ENCODE measurements around the gene NUBP2.

The NUBP2 gene

DNA sequence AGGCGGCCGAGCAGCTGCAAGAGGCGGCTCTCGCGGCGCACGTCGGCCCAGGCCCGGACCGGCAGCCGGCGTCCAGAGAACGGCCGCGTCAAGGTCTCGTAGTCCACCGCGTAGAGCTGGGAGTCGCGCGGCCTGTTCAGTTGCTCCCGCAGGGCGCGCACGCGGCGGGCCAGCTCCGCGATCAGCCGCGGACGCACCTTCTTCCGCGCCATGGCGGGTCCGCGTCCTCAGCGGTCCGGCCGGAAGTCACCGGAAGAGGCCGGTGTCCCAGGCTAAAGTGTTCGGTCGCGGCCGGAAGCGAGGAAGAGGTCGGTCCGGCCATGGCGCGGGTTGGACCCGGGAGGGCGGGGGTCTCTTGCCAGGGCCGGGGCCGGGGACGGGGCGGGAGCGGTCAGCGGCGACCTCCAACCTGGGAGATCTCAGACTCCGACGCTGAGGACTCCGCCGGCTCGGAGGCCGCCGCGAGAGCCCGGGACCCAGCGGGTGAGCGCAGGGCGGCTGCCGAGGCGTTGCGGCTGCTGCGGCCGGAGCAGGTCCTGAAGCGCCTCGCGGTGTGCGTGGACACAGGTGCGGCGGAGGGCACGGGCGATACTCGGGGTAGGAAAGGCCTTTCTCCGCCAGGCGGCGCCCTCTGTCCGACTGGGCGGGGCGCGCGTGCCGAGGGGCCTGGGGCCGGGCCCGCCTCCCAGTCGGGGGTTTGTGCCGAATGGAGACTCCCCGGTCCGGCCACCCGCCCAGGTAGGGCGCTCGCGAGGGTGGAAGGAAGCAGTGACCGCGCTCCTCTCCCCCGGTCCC, 9.7 kb upstream of the NUBP2 start, which contains the start of gene MRPS34:
Gene MRPS34, minus strand, starts transcription at position 227 of the 795 bp plus-strand sequence. Its CDS starts 15 bp downstream, at position 212.
- DNase-seq = peak; percentile 84

DNA sequence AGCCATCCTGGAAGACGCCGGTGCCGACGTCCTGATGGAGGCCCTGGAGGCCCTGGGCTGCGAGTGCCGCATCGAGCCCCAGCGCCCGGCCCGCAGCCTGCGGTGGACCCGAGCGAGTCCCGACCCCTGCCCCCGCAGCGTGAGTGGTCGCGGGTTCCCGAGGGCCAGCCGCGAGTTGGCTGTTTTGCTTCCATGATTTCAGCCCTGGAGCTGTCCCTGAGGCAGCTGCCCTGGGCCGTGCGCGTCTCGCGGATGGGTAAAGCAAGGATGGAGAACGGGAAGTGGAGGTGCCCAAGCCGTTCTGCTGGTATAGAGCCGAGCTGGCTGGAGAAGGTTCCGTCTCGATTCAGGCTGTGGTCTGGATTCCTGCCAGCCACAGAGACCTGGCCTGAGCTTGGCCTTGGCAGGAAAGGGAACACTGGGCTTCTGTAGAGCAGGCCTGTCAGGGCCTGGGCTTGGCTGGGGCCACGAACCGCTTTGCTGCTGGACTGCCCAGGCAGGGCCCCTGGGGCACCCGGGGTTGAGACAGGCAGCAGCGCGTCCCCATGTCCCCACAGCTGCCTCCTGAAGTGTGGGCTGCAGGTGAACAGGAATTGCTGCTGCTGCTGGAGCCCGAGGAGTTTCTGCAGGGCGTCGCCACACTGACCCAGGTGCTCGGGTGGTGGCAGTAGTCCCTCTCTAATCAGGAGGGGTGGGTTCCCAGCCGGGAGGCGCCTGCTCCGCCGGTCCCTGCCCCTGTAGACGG, 8.9 kb upstream of the NUBP2 start:
- peak; percentile 39 for DNase-seq

DNA sequence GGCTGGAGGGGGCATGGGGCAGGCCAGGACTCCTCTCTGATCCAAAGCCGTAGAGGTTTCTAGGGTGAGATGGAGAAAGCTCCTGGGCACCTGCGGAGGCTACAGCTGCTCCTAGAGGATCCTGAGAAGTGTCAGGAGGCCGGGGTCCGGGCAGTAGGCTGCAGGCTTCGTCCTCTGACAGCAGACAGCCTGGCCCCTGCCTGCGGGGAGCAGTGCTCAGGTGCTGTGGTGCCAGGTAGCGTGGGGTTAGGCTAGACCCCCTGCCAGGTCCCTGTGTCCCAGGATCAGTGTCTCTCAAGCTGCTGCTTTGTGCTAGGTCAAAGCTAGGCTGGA, 8.3 kb upstream of the NUBP2 start:
- DNase-seq = no peak

DNA sequence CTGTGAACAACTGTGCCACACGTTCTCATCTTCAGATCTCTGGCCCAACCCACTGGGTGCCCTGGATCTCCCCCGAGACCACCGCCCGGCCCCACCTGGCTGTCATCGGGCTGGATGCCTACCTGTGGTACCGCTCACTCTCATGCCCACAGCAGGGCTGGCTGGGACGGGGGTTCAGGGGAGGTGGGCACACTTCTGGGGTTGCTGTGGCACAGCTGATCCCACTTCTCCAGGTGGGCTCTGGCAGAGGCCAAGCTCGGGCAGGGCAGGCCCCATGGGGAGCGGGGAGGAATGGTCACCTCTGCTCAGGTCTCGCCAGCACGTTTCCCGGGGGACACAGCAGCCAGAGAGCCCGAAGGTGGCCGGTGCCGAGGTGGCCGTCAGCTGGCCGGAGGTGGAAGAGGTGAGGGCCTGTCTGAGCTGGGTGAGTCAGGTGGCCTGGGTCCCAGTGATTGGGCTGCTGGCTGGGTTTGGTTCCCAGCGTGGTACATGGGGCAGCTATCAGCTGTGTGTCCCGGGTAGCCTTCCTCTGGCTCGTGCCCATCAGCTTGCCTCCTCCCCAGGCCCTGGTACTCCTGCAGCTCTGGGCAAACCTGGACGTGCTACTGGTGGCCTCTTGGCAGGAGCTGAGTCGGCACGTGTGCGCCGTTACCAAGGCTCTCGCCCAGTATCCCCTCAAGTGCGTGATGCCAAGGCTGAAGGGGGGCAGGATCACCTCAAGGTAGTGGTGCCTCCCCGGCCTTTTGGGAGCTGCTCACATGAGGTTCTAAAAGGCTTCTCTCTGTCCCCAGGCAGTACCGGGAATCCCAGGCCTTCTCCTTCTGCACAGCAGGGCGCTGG, 7.5 kb upstream of the NUBP2 start:
- DNase-seq = no peak

DNA sequence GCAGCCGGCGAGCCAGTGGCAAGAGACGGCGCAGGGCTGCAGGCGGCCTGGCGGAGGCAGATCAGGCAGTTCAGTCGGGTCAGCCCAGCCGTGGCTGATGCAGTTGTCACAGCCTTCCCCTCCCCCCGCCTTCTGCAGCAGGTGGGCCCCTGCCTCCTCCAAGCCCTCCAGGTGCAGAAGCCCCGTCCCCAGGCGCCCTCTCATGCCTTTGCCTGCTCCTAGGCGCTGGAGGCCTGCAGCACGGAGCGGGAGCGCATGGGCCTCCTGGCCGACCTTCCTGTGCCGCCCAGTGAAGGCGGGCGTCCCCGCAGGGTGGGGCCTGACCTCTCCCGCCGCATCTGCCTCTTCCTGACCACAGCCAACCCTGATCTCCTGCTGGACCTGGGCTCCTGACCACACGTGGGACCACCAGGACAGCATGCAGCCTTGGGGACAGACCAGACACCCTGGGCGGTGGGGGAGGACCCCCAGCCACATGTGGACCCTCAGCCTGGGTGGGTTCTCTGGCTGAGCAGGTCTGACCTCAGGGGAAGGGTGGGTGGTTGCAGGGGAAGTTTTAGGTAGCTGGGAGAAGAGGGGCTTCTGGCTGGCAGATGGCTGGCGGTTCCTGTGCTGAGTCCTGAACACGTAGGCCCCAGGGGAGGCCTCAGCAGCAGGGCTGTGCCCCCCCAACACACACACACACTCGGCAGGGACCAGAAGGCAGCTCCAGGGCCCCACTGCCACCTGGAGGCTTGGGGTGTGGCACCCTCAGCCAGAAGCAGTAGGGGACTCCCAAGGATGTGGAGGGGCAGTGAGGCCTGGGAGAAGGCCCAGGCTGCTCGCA, 6.7 kb upstream of the NUBP2 start:
- DNase-seq = no peak

DNA sequence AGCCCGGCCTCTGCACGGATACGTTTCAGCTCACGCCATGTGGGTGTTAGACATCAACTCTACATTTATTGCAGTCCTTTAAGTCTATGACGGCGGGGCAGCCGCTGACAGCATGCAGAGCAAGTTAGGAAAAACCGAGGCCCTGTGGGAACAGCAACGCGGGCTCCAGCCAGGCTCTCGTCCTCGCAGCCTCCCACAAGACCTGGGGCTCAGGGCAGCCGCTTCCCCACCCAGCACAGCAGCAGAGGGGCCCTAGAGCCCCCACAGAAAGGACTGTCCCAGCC, 6.1 kb upstream of the NUBP2 start:
- DNase-seq = no peak

DNA sequence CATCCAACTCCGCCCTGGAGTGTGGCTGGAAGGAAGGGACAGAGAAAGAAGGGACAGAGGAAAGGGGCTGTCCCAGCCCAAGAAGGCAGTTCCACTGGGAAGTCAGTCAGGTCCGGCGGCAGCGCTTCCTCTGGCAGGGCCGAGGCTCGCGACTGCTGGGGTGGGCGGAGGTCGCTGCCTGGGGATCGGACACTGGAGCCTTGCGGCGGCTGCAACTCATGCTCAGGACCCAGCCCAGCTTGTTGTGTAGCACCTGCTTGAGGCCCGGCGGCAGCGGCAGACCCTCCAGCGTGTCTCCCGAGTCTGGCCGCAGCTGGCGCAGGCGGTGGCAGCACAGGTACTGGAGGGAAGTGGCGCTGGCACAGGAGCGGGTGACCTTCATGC, 5.8 kb upstream of the NUBP2 start:
- DNase-seq = no peak

DNA sequence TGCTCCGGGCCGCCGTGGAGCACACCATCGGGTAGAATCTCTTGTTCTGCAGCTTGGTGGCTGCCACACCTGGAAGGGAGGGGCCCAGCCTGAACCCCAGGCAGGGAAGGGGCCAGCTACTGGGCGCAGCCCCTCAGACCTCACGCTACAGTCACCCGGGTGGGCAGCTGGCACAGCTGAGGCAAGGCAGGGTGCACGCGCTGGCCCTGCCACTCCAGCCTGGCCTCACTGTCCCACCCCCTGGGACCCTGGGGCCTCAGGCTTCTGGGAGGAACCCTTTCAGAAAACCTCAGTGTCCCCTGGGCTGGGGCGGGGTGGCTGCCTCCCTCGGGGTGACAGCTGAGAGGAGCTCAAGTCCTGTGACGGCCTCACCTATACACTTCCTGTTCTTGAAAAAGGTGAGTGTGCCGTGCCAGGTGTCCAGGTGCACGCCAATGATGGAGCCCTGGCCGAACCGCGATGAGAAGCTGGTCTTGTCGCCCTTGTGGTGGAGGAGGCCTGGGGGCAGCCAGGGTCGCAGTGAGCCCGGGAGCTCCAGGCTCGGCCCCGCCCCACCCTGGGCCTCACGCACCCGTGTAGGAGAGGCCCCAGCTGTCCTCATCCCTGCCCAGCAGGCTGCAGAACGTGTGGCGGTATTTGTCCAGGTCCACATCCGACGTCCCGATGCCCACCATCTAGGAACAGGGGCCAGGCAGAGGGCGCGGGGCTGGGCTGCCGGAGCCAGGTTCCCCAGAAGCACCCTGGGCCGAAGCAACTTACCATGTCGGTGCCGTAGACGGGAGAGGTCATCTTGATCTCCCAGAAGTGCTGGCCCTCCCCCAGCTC, 5.2 kb upstream of the NUBP2 start:
- DNase-seq = no peak

DNA sequence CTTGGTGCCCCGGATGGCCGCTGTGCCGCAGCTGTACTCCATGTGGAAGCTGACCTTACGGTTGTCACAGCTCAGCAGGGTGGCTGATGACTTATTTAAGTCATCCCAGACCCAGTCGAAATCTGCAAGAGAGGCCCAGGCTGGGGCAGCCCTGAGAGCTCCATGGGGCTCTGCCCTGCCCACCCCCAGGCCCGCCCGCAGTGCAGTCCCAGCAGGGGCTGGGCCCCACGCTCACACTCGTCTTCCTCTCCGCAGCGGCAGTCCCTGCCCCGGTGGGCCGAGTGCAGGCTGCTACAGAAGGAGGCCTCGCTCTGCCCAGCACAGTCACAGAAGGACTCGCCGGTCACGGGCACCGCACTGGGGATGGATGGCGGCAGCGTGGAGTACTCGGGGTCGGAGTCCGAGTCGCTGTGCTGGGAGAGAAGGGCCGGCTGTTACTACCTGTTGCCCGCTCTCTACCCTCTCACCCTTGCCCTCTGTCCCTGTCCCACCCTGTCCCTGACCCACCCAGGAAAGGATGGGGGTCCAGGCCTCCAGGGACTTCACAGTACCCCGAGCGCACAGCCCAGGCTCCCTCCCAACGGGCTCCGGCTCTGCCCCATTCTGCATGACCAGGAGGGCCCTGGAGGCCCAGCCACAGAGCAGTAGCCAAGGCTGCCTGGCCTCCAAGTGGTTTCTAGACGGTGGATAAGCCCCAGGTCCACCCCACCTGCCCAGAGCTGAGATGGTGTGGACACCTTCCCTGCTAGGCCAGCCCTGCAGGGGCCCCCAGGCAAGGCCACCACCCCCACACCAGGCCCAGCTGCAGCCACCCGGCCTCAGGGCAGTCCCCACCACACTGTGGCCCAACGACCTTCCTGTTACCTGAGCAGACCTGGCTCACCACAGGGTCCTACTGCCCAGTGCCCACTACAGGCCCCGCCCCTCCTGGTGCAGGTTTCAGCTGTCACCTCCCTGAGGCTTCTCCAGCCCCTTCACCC, 4.3 kb upstream of the NUBP2 start:
- no peak for DNase-seq

DNA sequence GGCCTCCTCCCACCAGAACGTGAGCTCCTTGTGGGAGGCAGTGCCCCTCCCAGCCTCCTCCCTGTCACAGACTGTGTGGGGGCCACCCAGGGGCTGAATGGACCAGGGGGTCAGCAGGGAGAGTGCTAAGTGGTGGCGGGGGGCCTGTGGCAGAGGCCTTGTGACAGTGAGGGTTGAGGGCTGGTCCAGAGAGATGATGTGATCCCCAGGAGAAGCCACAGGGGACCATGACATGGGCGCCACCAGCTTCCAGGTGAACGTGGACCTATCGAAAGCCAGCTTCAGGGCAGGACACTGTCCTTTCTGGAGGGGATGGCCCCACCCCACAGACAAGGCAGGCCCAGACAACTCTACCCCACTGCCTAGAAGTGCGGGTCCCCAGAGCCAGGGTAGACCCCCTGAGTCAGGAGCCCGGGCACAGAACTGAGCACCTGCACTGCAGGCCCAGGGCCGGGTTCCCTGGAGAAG, 3.5 kb upstream of the NUBP2 start:
- DNase-seq = no peak

DNA sequence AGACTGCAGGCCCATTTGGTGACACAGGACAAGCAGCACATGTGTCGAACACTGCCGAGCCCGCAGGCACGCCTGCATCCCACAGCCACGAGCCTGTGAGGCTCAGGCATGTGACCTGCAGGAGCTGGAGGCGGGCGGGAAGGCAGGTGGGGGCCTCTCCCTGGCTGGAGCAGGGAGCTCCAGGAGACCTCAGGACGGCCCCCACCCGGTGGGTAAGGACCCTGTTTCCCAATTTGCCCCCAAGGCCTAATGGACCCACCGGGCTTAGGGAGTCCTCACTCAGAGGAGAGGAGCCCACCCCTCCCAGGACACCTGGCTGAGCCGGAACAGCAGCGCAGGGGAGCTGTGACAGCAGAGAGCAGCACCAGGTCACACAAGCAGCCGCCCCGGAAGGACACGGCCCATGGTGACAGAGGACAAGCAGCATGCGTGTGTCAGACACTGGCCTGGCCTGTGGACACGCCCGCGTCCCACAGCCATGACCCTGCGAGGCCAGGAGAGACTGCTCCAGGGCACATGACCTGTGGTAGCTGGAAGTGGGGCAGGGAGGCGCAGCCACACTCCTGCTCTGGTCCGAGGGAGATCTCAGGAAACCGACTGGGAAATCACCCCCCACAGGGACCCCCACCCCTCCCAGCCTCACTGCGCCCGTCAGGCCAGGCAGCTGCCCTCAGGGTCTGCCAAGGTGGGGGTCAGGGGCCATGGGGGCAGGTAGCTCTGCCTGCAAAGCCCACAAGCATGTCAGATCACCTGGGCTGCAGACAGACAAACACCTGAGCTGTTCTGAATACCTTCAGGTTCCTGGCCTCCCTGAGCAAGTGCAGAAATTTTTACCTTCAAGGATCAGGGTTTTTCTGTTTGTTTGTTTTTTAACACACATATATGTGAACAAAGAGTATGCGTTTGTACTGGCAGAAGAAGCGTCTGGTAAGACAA, 2.8 kb upstream of the NUBP2 start:
- DNase-seq = no peak

DNA sequence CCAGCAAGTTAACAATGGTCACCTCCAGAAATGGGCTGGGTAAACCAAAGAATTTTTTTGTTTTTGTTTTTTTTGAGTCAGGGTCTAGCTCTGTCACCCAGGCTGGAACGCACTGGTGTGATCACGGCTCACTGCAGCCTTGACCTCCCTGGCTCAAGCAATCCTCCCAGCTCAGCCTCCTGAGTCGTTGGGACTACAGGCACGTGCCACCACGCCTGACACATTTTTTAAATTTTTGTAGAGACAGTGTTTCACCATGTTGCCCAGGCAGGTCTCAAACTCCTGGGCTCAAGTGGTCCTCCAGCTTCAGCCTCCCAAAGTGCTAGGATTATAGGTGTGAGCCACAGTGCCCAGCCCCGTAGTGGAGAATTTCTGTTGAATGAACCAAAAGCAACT, 2.1 kb upstream of the NUBP2 start:
- DNase-seq = no peak

DNA sequence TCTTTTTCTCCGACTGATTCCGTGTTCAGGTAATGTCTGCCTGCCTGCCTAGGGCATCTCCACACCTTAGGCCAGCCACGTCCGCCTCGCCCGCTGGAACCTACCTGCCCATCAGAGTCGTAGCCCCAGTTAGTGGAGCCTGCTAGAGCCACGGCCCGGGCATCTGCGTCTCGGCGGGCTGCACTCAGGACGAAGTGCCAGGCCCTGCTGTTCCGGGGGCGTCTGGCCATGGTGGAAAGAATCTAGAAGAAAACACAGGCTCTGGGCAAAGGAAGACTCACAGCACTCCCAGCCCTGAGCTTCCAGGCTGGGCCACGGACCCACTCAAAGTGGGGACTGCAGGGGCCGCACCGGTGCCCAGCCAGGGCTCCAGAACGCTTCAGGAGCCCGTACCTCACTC, 1.5 kb upstream of the NUBP2 start:
- DNase-seq = no peak

DNA sequence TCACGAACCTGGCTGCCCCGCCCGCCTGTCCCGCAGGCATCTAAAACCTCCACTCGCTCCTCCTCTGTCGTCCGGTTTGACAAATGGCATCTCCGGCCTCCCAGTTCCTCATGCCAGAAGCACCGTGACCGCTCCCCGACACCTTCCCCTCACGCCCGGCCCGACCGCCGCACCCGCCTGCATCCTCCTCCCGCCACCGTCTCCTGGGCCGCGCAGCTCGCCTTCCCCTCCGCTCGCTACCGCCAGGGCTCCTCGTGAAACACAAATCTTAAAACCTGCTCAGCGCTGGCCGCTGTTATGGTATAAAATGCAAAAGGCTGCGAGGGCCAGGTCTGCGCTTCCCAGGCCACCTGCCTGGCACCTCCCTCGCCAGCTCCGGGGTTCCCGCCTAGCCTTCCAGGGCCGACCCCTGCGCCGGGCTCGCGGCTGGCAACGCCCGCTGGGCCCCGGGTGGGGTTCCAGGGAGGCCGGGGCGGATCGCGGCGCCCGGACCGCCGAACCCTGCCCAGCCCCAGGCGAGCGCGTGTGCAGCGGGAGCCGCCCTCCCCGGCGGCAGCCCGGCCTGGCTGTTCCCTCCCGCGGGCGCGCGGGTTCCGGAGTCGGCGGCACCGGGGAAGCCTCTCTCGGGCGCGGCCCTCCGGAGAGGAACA, 877 bp upstream of the NUBP2 start:
- peak; percentile 41 for DNase-seq

DNA sequence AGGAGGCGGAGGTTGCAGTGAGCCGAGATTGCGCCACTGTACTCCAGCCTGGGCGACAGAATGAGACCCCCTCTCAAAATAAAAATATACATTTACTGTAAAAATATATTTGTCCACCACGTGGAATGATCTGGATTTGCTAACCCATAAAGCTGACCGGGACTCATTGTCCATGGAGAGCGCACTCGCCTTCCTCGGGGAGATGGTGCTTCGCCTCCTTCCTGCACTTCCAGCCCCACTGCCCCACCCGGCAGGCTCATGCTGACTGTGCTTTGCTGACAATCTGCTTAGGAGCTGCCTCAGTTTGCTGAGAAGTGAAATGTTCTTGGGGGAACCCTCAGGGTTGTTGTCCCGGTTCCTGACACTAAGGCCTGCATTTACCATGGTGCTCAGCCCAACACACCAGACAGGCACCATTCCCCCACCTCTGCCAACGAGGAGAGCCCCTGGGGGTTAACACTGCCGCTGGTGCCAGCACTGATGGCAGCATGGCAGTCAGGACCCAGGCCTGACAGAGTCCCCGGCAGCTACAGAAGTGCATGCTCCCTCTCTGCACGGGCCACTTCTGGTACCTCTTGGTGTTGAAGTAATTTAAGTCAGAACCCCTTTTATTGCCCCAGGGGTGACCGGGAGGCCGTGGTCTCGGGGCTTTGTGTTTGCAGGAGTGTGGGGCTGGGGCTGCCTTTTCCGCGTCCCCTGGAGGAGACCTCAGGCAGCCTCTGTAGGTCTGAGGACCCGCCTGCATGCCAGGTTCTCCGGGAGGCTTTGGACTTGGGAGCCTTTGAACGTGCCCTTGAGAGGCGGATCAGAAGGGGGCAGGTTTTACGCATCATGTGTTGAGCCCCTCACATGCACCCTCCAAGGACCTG, 2.5 kb downstream of the NUBP2 start:
- no peak for DNase-seq

DNA sequence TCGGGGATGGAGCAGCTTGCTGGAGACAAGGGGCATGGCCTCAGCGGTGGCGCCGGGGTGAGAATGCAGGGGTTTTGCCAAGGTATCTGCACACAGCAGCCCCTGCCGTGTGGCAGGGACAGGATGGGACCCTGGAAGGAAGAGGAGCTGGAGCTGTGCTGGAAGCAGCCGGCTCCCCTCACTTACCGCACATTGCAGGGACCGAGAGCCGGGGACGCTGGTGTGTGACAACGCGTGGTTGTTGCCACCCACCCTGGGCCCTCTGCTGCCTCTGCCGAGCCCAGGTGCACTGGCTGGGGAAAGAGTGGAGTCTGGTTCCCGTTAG, 3.0 kb downstream of the NUBP2 start:
- DNase-seq = no peak

DNA sequence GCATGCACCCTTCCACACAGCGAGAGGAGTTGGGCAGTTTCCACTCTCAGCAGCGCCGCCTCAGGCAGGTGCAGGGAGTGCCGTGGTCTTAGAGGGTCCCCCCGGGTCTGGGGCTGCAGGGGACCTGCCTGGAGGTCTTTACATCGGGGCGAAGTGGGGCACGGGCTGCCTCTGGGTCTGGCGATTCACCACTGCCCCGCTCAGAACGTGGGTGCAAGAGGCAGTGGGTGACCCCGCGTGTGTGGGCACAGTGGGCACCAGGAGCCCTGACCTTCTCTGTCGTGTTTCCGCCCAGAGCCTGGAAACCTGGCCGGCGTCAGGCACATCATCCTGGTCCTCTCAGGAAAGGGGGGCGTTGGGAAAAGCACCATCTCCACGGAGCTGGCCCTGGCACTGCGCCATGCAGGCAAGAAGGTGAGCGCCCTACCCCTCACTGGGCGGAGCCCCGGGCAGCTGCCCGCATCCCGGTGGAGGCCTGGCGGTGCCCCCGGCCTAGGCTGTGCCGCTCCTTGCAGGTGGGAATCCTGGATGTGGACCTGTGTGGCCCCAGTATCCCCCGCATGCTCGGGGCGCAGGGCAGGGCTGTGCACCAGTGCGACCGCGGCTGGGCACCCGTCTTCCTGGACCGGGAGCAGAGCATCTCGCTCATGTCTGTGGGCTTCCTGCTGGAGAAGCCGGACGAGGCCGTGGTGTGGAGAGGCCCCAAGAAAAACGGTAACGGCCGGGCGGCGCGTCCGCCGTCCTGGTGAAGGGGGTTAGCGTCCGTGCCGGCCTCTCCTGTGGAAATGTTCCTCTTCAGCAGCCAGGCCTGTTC, 3.7 kb downstream of the NUBP2 start:
- DNase-seq = no peak
